ENCODE results near the gene TBC1D13.
"Not testable (repeated sequence)": the region's sequence is repeated elsewhere in the genome, so short reads cannot be mapped to it uniquely, and the experiment has no call there.

TBC1D13 gene

GRCh38 chr9:128838338-128838737 lies 51.3 kb downstream of the TBC1D13 start:
- no peak overlapping the region for H3K4me3 ChIP-seq
- DNase-seq = no peak
- no peaks in the 10 kb centered on the region for H3K27me3 ChIP-seq
- intact Hi-C loops (cut with DNase I; ENCODE audit: low total_unique reads) = no loop called here
- no peak overlapping the region for H3K27ac ChIP-seq
- no peaks in the 10 kb centered on the region for H3K4me1 ChIP-seq
- H3K9me3 ChIP-seq = no peaks in the 10 kb centered on the region
- no peak for TF ChIP-seq CTCF (IDR thresholded peaks at IDR 0.05)
- H3K36me3 ChIP-seq = peaks cover 9 to 63% (median 18%) of the 10 kb centered on the region in 3 donors

- no peak for TF ChIP-seq CTCF (IDR thresholded peaks at IDR 0.05)
- no peak overlapping the region for H3K4me3 ChIP-seq
- intact Hi-C loops (cut with DNase I; ENCODE audit: low total_unique reads) = no loop called here
- H3K27ac ChIP-seq = no peak overlapping the region
- no peaks in the 10 kb centered on the region for H3K27me3 ChIP-seq
- DNase-seq = no peak
- no peaks in the 10 kb centered on the region for H3K9me3 ChIP-seq
- H3K4me1 ChIP-seq = peaks cover 0 to 6% (median 0%) of the 10 kb centered on the region in 4 donors
- peaks cover 6 to 55% (median 12%) of the 10 kb centered on the region in 3 donors for H3K36me3 ChIP-seq
Measured at GRCh38 chr9:128840524-128840923, 53.5 kb downstream of the TBC1D13 start.

- H3K36me3 ChIP-seq = peaks cover 6 to 43% (median 8%) of the 10 kb centered on the region in 3 donors
- H3K9me3 ChIP-seq = no peaks in the 10 kb centered on the region
- intact Hi-C loops (cut with DNase I; ENCODE audit: low total_unique reads) = no loop called here
- TF ChIP-seq CTCF (IDR thresholded peaks at IDR 0.05) = no peak
- H3K27me3 ChIP-seq = no peaks in the 10 kb centered on the region
- no peak overlapping the region for H3K4me3 ChIP-seq
- no peak overlapping the region for H3K27ac ChIP-seq
- H3K4me1 ChIP-seq = peaks cover 0 to 9% (median 0%) of the 10 kb centered on the region in 4 donors
- no peak for DNase-seq
Measured at GRCh38 chr9:128841694-128842492, 54.8 kb downstream of the TBC1D13 start.

- H3K4me3 ChIP-seq; H3K4me1 ChIP-seq; H3K27me3 ChIP-seq; H3K9me3 ChIP-seq; DNase-seq; H3K27ac ChIP-seq; intact Hi-C loops (cut with DNase I; ENCODE audit: low total_unique reads): not testable (repeated sequence)
- H3K36me3 ChIP-seq = peaks cover 3 to 33% (median 6%) of the 10 kb centered on the region in 3 donors
Measured at GRCh38 chr9:128843171-128843570, 56.1 kb downstream of the TBC1D13 start.

GRCh38 chr9:128845186-128845931 lies 58.3 kb downstream of the TBC1D13 start:
- DNase-seq = no peak
- no peak overlapping the region for H3K4me3 ChIP-seq
- intact Hi-C loops (cut with DNase I; ENCODE audit: low total_unique reads) = loop anchor here (5.0 kb wide), 1 partner anchor 87 kb away; no protein-coding TSS in a partner anchor

More at GRCh38 chr9:128845186-128845931, 58.3 kb downstream of the TBC1D13 start:
- TF ChIP-seq CTCF (IDR thresholded peaks at IDR 0.05) = no peak
- Histone ChIP-seq H3K36me3 (peaks cover 3 to 24% (median 6%) of the 10 kb centered on the region in 3 donors), H3K27me3 (no peaks in the 10 kb centered on the region), H3K27ac (no peak overlapping the region), H3K4me1 (peaks cover 0 to 9% (median 0%) of the 10 kb centered on the region in 4 donors), H3K9me3 (no peaks in the 10 kb centered on the region)

Measured in tibial artery (tissue), 4 donors.